Parathyroid adenoma (tissue), 2 donors: ENCODE data around the gene CEP128.

Experiments used
- H2AFZ ChIP-seq: fragments of 300-600 bp; sonication (generic); one replicate; pipeline ENCODE4 v1.7.0; 2017; ENCODE audit warnings: antibody characterized with exemption, mild to moderate bottlenecking
- H3K27ac ChIP-seq: fragments of 300-600 bp; sonication (generic); one replicate; pipeline ENCODE4 v1.7.0; 2017
- H3K27me3 ChIP-seq: fragments of 300-600 bp; sonication (generic); one replicate; pipeline ENCODE4 v1.7.0; 2017; ENCODE audit warnings: low read length; ENCODE audit not compliant: control insufficient read depth, insufficient read depth
- H3K36me3 ChIP-seq: fragments of 300-600 bp; sonication (generic); one replicate; pipeline ENCODE4 v1.7.0; 2017; ENCODE audit warnings: low read length; ENCODE audit not compliant: control insufficient read depth, insufficient read depth
- H3K4me1 ChIP-seq: fragments of 300-600 bp; sonication (generic); one replicate; pipeline ENCODE4 v1.7.0; 2017; ENCODE audit warnings: control low read depth
- H3K4me2 ChIP-seq: fragments of 300-600 bp; sonication (generic); one replicate; pipeline ENCODE4 v1.7.0; 2017; ENCODE audit warnings: low read length
- H3K4me3 ChIP-seq: fragments of 300-600 bp; sonication (generic); one replicate; pipeline ENCODE4 v1.7.0; 2017; ENCODE audit warnings: low read depth, low read length
- H3K79me2 ChIP-seq: fragments of 300-600 bp; sonication (generic); one replicate; pipeline ENCODE4 v1.7.0; 2017; ENCODE audit warnings: control low read depth
- H3K9ac ChIP-seq: fragments of 300-600 bp; sonication (generic); one replicate; pipeline ENCODE4 v1.7.0; 2017; ENCODE audit warnings: mild to moderate bottlenecking
- H3K9me3 ChIP-seq: fragments of 300-600 bp; sonication (generic); one replicate; pipeline ENCODE4 v1.7.0; 2017; ENCODE audit warnings: low read length; ENCODE audit not compliant: control insufficient read depth
- TF ChIP-seq, protein P1 (sequence below): fragments of 300-600 bp; sonication (generic); IDR thresholded peaks from one replicate; pipeline ENCODE4 v1.7.0; 2017; ENCODE audit warnings: antibody characterized with exemption, mild to moderate bottlenecking
- donor health status: primary hyperparathyroidism.

Gene CEP128

DNA sequence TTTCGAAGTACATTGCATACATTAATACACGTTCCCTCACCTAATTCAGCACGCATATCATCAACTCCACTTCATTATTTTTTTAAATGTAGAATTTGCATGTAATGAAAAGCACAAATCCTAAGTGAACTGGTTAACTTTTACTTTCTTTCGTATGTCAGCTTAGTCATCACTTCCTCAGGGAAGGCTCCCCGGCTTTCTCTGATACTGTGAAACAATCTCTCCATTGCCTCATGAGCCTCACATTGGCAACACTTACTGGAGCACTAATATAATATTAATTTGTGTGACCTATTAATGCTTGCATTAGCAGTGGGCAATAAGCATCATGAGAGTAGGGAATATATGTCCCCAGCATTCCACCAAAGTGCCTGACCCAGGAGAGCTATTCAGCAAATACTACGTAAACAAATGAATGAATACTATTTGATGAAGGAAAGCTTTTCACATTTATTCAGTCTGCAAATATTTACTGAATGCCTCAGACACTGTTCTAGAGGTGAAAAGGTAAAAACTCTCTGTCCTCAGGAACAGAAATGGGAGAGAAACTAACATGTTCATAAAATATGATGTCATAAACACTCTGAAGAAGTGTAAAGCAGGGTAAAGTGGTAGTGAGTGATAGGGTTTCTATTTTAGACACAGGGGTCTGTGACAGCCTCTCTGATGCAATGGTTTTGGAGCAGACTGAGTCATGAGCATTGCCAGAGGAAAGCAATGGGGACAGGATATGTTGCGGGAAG is 402.7 kb downstream of the CEP128 start:
- H2AFZ ChIP-seq, result no peak overlapping the region
- H3K27me3 ChIP-seq, result no peaks in the 10 kb centered on the region
- H3K4me3 ChIP-seq, result no peak overlapping the region
- no peaks in the 10 kb centered on the region for H3K36me3 ChIP-seq
- TF ChIP-seq, protein P1, sequence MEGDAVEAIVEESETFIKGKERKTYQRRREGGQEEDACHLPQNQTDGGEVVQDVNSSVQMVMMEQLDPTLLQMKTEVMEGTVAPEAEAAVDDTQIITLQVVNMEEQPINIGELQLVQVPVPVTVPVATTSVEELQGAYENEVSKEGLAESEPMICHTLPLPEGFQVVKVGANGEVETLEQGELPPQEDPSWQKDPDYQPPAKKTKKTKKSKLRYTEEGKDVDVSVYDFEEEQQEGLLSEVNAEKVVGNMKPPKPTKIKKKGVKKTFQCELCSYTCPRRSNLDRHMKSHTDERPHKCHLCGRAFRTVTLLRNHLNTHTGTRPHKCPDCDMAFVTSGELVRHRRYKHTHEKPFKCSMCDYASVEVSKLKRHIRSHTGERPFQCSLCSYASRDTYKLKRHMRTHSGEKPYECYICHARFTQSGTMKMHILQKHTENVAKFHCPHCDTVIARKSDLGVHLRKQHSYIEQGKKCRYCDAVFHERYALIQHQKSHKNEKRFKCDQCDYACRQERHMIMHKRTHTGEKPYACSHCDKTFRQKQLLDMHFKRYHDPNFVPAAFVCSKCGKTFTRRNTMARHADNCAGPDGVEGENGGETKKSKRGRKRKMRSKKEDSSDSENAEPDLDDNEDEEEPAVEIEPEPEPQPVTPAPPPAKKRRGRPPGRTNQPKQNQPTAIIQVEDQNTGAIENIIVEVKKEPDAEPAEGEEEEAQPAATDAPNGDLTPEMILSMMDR, result no peak
- H3K9me3 ChIP-seq, result no peaks in the 10 kb centered on the region
- no peak overlapping the region for H3K4me2 ChIP-seq
- H3K9ac ChIP-seq, result no peak overlapping the region
- H3K4me1 ChIP-seq, result no peaks in the 10 kb centered on the region
- H3K27ac ChIP-seq, result no peak overlapping the region
- H3K79me2 ChIP-seq, result no peaks in the 10 kb centered on the region

DNA sequence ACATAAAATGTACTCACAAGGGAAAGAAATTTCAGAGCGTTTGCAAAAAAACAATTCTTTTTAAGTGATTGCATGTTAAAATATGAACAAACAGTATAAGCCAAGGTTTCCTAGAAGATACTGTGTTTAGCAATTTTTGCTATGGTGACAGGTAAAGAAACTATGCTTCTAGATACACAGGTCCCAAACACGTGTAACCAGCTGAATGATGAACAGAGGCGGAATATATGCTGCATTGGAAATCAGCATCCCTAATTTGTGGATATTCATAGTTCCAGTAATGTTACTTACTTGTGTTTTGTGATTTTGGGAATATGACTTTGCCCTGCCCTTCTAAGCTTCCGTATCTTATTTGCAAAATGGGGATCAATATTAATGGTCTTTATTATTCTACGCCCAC is 403.9 kb downstream of the CEP128 start:
- H3K9me3 ChIP-seq, result no peaks in the 10 kb centered on the region

DNA sequence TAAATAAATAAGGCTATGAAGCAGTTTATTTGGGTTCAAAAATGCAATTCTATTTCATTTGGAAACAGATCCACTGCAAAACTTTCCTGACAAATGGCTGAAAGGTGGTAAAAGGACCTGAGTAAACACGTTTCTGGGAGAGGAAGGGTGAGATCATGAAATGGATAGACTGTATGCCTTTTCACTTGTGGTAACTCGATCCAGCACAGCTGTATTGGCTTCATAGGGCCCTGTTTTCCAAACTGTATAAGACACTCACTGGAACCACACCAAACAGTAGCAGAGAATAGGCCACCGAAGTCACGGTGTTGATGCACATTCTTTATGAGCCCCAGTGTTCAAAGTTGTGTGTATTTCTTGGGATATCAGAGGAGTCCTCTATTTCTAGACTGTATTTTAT is 405.1 kb downstream of the CEP128 start:
- H3K36me3 ChIP-seq, result no peaks in the 10 kb centered on the region
- no peak overlapping the region for H3K4me3 ChIP-seq
- no peak overlapping the region for H3K27ac ChIP-seq
- no peak overlapping the region for H2AFZ ChIP-seq
- TF ChIP-seq, protein P1, result no peak
- H3K79me2 ChIP-seq, result no peaks in the 10 kb centered on the region
- no peak overlapping the region for H3K9ac ChIP-seq
- no peaks in the 10 kb centered on the region for H3K9me3 ChIP-seq
- H3K27me3 ChIP-seq, result no peaks in the 10 kb centered on the region
- H3K4me1 ChIP-seq, result no peaks in the 10 kb centered on the region
- H3K4me2 ChIP-seq, result no peak overlapping the region

More for the DNA sequence above, 403.9 kb downstream of the CEP128 start:
- Histone ChIP-seq H2AFZ (no peak overlapping the region), H3K27ac (no peak overlapping the region), H3K27me3 (no peaks in the 10 kb centered on the region), H3K4me2 (no peak overlapping the region), H3K4me1 (no peaks in the 10 kb centered on the region), H3K36me3 (no peaks in the 10 kb centered on the region), H3K79me2 (no peaks in the 10 kb centered on the region), H3K9ac (no peak overlapping the region), H3K4me3 (no peak overlapping the region)
- TF ChIP-seq, protein P1, result no peak

DNA sequence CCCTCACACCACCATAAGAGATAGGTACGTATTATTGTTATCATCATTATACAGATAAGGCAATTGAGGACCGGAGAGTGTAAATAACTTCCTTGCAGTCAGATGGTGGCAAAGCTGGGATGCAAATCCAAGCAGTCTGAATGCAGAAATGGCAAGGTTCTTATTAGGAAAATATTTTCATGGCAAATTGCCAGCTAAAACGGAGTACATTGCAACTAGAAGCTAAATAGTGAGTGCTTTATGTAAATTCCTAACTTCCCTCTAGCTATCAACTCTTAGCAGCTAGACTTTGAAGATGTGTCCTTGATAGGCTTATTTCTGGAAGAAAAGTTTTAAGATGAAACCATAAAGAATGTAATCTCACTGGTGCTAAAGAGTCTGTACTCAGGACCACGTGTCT is 406.4 kb downstream of the CEP128 start:
- Histone ChIP-seq H3K4me2 (no peak overlapping the region), H3K27ac (no peak overlapping the region), H3K36me3 (no peaks in the 10 kb centered on the region), H2AFZ (no peak overlapping the region), H3K4me1 (no peaks in the 10 kb centered on the region), H3K27me3 (no peaks in the 10 kb centered on the region), H3K4me3 (no peak overlapping the region), H3K9me3 (no peaks in the 10 kb centered on the region), H3K79me2 (no peaks in the 10 kb centered on the region), H3K9ac (no peak overlapping the region)
- TF ChIP-seq, protein P1, result no peak
